WTC11 (cell line): ENCODE data around the gene CALCOCO2. TPM values are rescaled to one million over a fixed set of nuclear protein-coding genes. Genes with fewer than 3 reads are reported as not detected.

Experiments
- ATAC-seq: fragments of 200-7000 bp; cut with Tn5 transposase; 2 replicates; pipeline ENCODE4 v1.10.0; 2021; ENCODE audit warnings: mild to moderate bottlenecking, moderate library complexity
- CTCF ChIA-PET: fragments of 300-600 bp; sonication (Branson Sonifier 250); formaldehyde crosslinking; loops from one replicate; lab custom pipeline; 2021; ENCODE audit warnings: antibody characterized with exemption; lab: Charles Lee
- POLR2A ChIA-PET: fragments of 350-600 bp; sonication (Branson Sonifier 250); formaldehyde crosslinking; loops from one replicate; lab custom pipeline; 2021; ENCODE audit warnings: antibody characterized with exemption; lab: Charles Lee
- DNase-seq: peaks from one replicate; pipeline ENCODE4 v3.0.0; 2021; ENCODE audit warnings: low spot score
- H3K27ac Mint-ChIP-seq: 2 replicates; pipeline ENCODE4 v1.8.0; 2021; ENCODE audit warnings: mixed read lengths
- H3K27me3 Mint-ChIP-seq: 2 replicates; pipeline ENCODE4 v1.8.0; 2021; ENCODE audit warnings: low read depth, mild to moderate bottlenecking, moderate library complexity, mixed read lengths
- H3K36me3 Mint-ChIP-seq: 2 replicates; pipeline ENCODE4 v1.8.0; 2021; ENCODE audit warnings: mixed read lengths
- H3K4me1 Mint-ChIP-seq: 2 replicates; pipeline ENCODE4 v1.8.0; 2022; ENCODE audit warnings: mixed read lengths
- H3K4me3 Mint-ChIP-seq: 2 replicates; pipeline ENCODE4 v1.8.0; 2021; ENCODE audit warnings: mild to moderate bottlenecking, moderate library complexity, mixed read lengths
- H3K9me3 Mint-ChIP-seq: 2 replicates; pipeline ENCODE4 v1.8.0; 2021; ENCODE audit warnings: mixed read lengths
- ARID4B ChIP-seq: sonication (generic); formaldehyde crosslinking; IDR thresholded peaks from 2 replicates; pipeline ENCODE4 v1.8.0; 2023; ENCODE audit warnings: missing genetic modification reagents, mild to moderate bottlenecking, borderline replicate concordance
- CTCF ChIP-seq: fragments of 200-600 bp; IDR thresholded peaks from 2 replicates; pipeline ENCODE4 v1.8.0; 2022; ENCODE audit warnings: antibody characterized with exemption
- PRDM15 ChIP-seq: sonication (generic); formaldehyde crosslinking; IDR thresholded peaks from 2 replicates; pipeline ENCODE4 v1.8.0; 2022; ENCODE audit warnings: missing genetic modification reagents
- total RNA-seq: library from RNA; stranded (reverse); gene quantifications from 3 replicates; pipeline ENCODE4 v1.2.3, GENCODE V29; 2021
- TF ChIP-seq, protein P1 (sequence below): sonication (generic); formaldehyde crosslinking; IDR thresholded peaks from 2 replicates; pipeline ENCODE4 v1.8.1; 2023; ENCODE audit warnings: mild to moderate bottlenecking, missing genetic modification reagents, moderate library complexity
- TF ChIP-seq, protein P2 (sequence below): sonication (generic); formaldehyde crosslinking; IDR thresholded peaks from 2 replicates; pipeline ENCODE4 v1.8.1; 2022; ENCODE audit warnings: mild to moderate bottlenecking, moderate library complexity, missing genetic modification reagents
- TF ChIP-seq, protein P3 (sequence below): sonication (generic); formaldehyde crosslinking; IDR thresholded peaks from 2 replicates; pipeline ENCODE4 v1.8.1; 2023; ENCODE audit warnings: mild to moderate bottlenecking, missing genetic modification reagents, borderline replicate concordance

Gene CALCOCO2
- total RNA-seq, 1 experiment from 2014 or later = 32.6 TPM

- TF ChIP-seq ARID4B (CRISPR knock-in tag) = no peak
- TF ChIP-seq, protein P1, sequence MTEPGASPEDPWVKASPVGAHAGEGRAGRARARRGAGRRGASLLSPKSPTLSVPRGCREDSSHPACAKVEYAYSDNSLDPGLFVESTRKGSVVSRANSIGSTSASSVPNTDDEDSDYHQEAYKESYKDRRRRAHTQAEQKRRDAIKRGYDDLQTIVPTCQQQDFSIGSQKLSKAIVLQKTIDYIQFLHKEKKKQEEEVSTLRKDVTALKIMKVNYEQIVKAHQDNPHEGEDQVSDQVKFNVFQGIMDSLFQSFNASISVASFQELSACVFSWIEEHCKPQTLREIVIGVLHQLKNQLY (CRISPR knock-in tag) = no peak
- TF ChIP-seq, all 79 proteins: peak for 0
Observed at GRCh38 chr17:48787828-48788227, 43.0 kb upstream of the CALCOCO2 start (continued).

- peak; percentile 50 for ATAC-seq
- ChIA-PET POLR2A (interaction anchor here (0.8 to 1.4 kb wide), 4 partner anchors 9 to 112 kb away, joined by 4 to 5 read pairs (median 4); no protein-coding TSS in a partner anchor), CTCF (interaction anchor here (0.7 to 6.2 kb wide), 50 partner anchors 9 to 245 kb away, joined by 3 to 148 read pairs (median 6); partner anchors contain the start of genes ATP5MC1, HOXB13, PRAC1 and PRAC2)
- Mint-ChIP-seq H3K4me1 (peaks cover 9% of the 10 kb centered on the region), H3K27me3 (peaks cover 2% of the 10 kb centered on the region; the same call in 1 of the 2 replicates), H3K4me3 (no peak overlapping the region; the same call in 1 of the 2 replicates), H3K36me3 (no peaks in the 10 kb centered on the region), H3K27ac (no peak overlapping the region), H3K9me3 (no peaks in the 10 kb centered on the region)
- no peak for TF ChIP-seq PRDM15 (CRISPR knock-in tag)
- TF ChIP-seq, protein P2, sequence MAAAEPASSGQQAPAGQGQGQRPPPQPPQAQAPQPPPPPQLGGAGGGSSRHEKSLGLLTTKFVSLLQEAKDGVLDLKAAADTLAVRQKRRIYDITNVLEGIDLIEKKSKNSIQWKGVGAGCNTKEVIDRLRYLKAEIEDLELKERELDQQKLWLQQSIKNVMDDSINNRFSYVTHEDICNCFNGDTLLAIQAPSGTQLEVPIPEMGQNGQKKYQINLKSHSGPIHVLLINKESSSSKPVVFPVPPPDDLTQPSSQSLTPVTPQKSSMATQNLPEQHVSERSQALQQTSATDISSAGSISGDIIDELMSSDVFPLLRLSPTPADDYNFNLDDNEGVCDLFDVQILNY (CRISPR knock-in tag) = no peak
- TF ChIP-seq, protein P3, sequence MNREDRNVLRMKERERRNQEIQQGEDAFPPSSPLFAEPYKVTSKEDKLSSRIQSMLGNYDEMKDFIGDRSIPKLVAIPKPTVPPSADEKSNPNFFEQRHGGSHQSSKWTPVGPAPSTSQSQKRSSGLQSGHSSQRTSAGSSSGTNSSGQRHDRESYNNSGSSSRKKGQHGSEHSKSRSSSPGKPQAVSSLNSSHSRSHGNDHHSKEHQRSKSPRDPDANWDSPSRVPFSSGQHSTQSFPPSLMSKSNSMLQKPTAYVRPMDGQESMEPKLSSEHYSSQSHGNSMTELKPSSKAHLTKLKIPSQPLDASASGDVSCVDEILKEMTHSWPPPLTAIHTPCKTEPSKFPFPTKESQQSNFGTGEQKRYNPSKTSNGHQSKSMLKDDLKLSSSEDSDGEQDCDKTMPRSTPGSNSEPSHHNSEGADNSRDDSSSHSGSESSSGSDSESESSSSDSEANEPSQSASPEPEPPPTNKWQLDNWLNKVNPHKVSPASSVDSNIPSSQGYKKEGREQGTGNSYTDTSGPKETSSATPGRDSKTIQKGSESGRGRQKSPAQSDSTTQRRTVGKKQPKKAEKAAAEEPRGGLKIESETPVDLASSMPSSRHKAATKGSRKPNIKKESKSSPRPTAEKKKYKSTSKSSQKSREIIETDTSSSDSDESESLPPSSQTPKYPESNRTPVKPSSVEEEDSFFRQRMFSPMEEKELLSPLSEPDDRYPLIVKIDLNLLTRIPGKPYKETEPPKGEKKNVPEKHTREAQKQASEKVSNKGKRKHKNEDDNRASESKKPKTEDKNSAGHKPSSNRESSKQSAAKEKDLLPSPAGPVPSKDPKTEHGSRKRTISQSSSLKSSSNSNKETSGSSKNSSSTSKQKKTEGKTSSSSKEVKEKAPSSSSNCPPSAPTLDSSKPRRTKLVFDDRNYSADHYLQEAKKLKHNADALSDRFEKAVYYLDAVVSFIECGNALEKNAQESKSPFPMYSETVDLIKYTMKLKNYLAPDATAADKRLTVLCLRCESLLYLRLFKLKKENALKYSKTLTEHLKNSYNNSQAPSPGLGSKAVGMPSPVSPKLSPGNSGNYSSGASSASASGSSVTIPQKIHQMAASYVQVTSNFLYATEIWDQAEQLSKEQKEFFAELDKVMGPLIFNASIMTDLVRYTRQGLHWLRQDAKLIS (CRISPR knock-in tag) = no peak
- TF ChIP-seq CTCF = no peak
- no peak for DNase-seq
Observed at GRCh38 chr17:48790607-48791127, 40.2 kb upstream of the CALCOCO2 start.
